A673 (cell line): ENCODE results near the gene SLC2A9. TPM values are rescaled to one million over a fixed set of nuclear protein-coding genes. Genes with fewer than 3 reads are reported as not detected.

Experiments used
- BruUV-seq: library from RNA; stranded (reverse); fragments of 400-500 nt; replicated peaks from 2 replicates; lab custom pipeline; 2021; lab: Mats Ljungman, UMichigan
- CTCF ChIA-PET: fragments of 300-600 bp; sonication (Branson Sonifier 250); formaldehyde crosslinking; loops from one replicate; lab custom pipeline; 2022; ENCODE audit warnings: antibody characterized with exemption; lab: Charles Lee
- POLR2A ChIA-PET: fragments of 300-600 bp; sonication (Branson Sonifier 250); formaldehyde crosslinking; loops from one replicate; lab custom pipeline; 2022; ENCODE audit warnings: antibody characterized with exemption; ENCODE audit not compliant: low non-redundant PET; lab: Charles Lee
- DNase-seq: peaks from one replicate; pipeline ENCODE4 v3.0.0-alpha.2; 2015; ENCODE audit warnings: low spot score
- H3K27ac ChIP-seq: fragments of 200-600 bp; sonication (generic); 2 replicates; pipeline ENCODE4 v1.5.1; 2016; ENCODE audit warnings: mixed run types, low read depth, mild to moderate bottlenecking, mixed read lengths, antibody characterized with exemption, low read length; ENCODE audit not compliant: poor library complexity, severe bottlenecking
- H3K27me3 ChIP-seq: fragments of 200-600 bp; sonication (generic); replicated peaks from 2 replicates; pipeline ENCODE4 v1.6.1; 2017; ENCODE audit warnings: mixed run types, low read depth, mild to moderate bottlenecking, mixed read lengths, antibody characterized with exemption, low read length; ENCODE audit not compliant: insufficient read depth, poor library complexity
- H3K36me3 ChIP-seq: fragments of 200-600 bp; sonication (generic); 2 replicates; pipeline ENCODE4 v1.6.1; 2016; ENCODE audit warnings: mixed run types, mild to moderate bottlenecking, mixed read lengths, antibody characterized with exemption, low read length; ENCODE audit not compliant: insufficient read depth, poor library complexity, severe bottlenecking
- H3K4me1 ChIP-seq: fragments of 200-600 bp; sonication (generic); 2 replicates; pipeline ENCODE4 v1.6.1; 2017; ENCODE audit warnings: mixed run types, mild to moderate bottlenecking, mixed read lengths, antibody characterized with exemption, low read length; ENCODE audit not compliant: insufficient read depth, poor library complexity, severe bottlenecking
- H3K4me3 ChIP-seq: fragments of 200-600 bp; sonication (generic); 2 replicates; pipeline ENCODE4 v1.5.1; 2016; ENCODE audit warnings: low read depth, mixed run types, mild to moderate bottlenecking, mixed read lengths, low read length; ENCODE audit not compliant: poor library complexity, severe bottlenecking
- H3K9me3 ChIP-seq: fragments of 200-600 bp; sonication (generic); 2 replicates; pipeline ENCODE4 v1.6.1; 2016; ENCODE audit warnings: mixed run types, low read depth, mild to moderate bottlenecking, mixed read lengths, antibody characterized with exemption, low read length; ENCODE audit not compliant: poor library complexity, severe bottlenecking
- EZH2 ChIP-seq: fragments of 200-600 bp; sonication (generic); IDR thresholded peaks from 2 replicates; pipeline ENCODE4 v1.6.1; 2017; ENCODE audit warnings: borderline replicate concordance, low read depth, mild to moderate bottlenecking, mixed read lengths, antibody characterized with exemption, low read length; ENCODE audit not compliant: poor library complexity, severe bottlenecking
- intact Hi-C: fragments of 100-400 bp; cut with micrococcal nuclease; formaldehyde crosslinking; loops from one replicate; pipeline ENCODE4 v1.10.0; 2022; ENCODE audit not compliant: unreplicated experiment
- total RNA-seq: library from RNA; stranded (reverse); gene quantifications from 2 replicates; pipeline ENCODE4 v1.2.3, GENCODE V29; 2021
- TF ChIP-seq, protein P1 (sequence below): fragments of 300-800, 200-600 bp; sonication (generic); conservative IDR thresholded peaks from 2 replicates; pipeline ENCODE4 v1.5.1; 2017; ENCODE audit warnings: low read depth, mild to moderate bottlenecking, antibody characterized with exemption, low read length, moderate library complexity, mixed read lengths

The SLC2A9 gene
- total RNA-seq, 1 experiment from 2014 or later: not detected

DNA sequence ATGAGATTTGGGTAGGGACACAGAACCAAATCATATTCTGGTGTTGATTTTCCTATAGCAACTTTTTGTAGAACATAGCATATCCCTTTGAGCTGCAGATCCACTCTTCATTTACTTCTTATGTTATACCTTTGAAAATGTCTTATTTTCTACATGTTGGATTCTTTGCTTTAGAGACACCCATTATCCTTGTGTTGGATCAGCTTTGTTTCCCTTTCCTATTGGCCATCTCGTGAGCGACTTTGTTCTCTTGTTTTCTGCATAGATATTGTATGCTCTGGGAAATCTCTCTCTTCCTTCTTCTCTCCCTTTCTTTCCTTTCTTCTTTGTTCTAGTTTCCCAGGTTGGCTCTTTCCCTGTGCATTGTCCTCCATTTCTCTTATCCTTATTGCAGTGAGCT, 180.2 kb downstream of the SLC2A9 start:
- no TSS peak for BruUV-seq
- intact Hi-C loops: no loop called here
- no peak for DNase-seq
- ChIA-PET CTCF (no interaction called here), POLR2A (no interaction called here)
- no peaks in the 10 kb centered on the region for H3K4me1 ChIP-seq
- H3K36me3 ChIP-seq: no peaks in the 10 kb centered on the region
- no peak for TF ChIP-seq EZH2
- TF ChIP-seq, protein P1, sequence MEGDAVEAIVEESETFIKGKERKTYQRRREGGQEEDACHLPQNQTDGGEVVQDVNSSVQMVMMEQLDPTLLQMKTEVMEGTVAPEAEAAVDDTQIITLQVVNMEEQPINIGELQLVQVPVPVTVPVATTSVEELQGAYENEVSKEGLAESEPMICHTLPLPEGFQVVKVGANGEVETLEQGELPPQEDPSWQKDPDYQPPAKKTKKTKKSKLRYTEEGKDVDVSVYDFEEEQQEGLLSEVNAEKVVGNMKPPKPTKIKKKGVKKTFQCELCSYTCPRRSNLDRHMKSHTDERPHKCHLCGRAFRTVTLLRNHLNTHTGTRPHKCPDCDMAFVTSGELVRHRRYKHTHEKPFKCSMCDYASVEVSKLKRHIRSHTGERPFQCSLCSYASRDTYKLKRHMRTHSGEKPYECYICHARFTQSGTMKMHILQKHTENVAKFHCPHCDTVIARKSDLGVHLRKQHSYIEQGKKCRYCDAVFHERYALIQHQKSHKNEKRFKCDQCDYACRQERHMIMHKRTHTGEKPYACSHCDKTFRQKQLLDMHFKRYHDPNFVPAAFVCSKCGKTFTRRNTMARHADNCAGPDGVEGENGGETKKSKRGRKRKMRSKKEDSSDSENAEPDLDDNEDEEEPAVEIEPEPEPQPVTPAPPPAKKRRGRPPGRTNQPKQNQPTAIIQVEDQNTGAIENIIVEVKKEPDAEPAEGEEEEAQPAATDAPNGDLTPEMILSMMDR: no peak
- H3K9me3 ChIP-seq: no peaks in the 10 kb centered on the region
- H3K27ac ChIP-seq: no peak overlapping the region
- no peaks in the 10 kb centered on the region for H3K27me3 ChIP-seq
- no peak overlapping the region for H3K4me3 ChIP-seq

DNA sequence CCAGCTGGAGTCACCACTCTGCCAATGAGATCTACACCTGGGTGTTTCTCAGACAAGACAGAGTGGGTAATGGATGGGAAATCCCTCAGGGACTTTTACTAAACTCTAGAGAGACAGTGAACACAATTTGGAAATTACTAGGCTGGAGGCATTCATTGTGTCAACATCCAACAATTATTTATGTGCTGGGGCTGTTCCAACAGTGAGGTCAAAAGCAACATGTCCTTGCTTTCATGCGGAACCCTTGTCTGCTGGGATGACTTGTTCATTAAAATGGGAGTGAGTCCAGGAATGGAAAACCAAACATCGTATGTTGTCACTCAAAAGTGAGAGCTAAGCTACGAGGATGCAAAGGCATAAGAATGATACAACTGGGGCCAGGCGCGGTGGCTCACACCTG, 185.9 kb downstream of the SLC2A9 start:
- intact Hi-C loops: no loop called here
- no peak overlapping the region for H3K27ac ChIP-seq
- ChIA-PET POLR2A (no interaction called here), CTCF (no interaction called here)
- no peaks in the 10 kb centered on the region for H3K36me3 ChIP-seq
- H3K9me3 ChIP-seq: no peaks in the 10 kb centered on the region
- no peaks in the 10 kb centered on the region for H3K4me1 ChIP-seq
- no peak for DNase-seq
- H3K4me3 ChIP-seq: no peak overlapping the region
- no TSS peak for BruUV-seq
- H3K27me3 ChIP-seq: no peaks in the 10 kb centered on the region
- TF ChIP-seq EZH2: no peak
- TF ChIP-seq, protein P1: no peak

DNA sequence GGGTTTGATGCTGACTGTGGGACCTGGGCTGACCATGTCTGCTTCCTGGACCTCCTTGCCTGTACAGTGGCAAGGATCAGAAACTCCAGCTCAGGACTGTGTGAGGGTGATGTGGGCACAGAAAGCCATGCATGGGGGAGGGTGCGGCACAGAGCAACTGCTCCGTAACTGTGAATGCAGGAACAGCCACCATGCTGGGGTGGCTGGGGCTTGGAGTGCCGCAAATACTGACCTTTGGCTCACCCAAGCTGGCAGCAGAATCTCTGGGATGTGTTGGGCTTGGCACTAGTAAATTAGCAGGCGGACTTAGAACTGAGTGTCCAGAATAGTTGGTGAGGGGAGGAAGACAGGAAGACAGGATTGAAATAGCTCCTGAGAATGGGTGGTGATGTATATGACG, 187.9 kb downstream of the SLC2A9 start:
- Histone ChIP-seq H3K4me1 (no peaks in the 10 kb centered on the region), H3K36me3 (no peaks in the 10 kb centered on the region), H3K9me3 (no peaks in the 10 kb centered on the region), H3K4me3 (no peak overlapping the region), H3K27me3 (no peaks in the 10 kb centered on the region), H3K27ac (no peak overlapping the region)
- BruUV-seq: no TSS peak
- TF ChIP-seq, protein P1: no peak
- TF ChIP-seq EZH2: no peak
- ChIA-PET CTCF (no interaction called here), POLR2A (no interaction called here)
- no peak for DNase-seq
- intact Hi-C loops: no loop called here
